OCI-LY1 (cell line): ENCODE data around the gene NUDT17.

ENCODE experiments used
- EZH2 ChIP-seq: fragments of 200-600 bp; sonication (generic), shearing (Covaris generic); IDR thresholded peaks from 2 replicates; pipeline ENCODE4 v1.8.0; 2017; ENCODE audit warnings: borderline replicate concordance, mixed run types, mild to moderate bottlenecking, antibody characterized with exemption, low read length, moderate library complexity, mixed read lengths
- TF ChIP-seq, protein P1 (sequence below): fragments of 200-600 bp; sonication (generic), shearing (Covaris generic); IDR thresholded peaks from 2 replicates; pipeline ENCODE4 v1.5.1; 2017; ENCODE audit warnings: mild to moderate bottlenecking, antibody characterized with exemption, low read length, moderate library complexity, mixed read lengths

DNA sequence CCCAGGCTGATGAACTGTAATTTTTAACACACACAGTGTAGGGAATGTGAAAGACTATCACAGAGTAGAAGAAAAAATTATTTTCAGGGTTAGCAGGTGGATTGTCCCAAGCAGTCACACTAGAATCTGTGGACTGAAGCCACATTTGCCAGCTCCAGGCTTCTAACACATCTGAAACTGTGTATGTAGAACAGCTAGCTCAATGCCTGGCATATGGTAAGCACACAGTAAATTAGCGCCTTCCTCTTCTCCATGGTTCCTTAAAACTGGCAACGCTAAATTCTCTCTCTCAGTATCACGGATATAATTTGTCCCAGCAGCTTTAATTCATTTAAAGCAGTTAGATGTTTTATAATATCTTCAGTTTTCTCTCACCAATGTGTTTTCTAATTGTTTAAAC lies 2.4 kb upstream of the NUDT17 start:
- TF ChIP-seq, protein P1, sequence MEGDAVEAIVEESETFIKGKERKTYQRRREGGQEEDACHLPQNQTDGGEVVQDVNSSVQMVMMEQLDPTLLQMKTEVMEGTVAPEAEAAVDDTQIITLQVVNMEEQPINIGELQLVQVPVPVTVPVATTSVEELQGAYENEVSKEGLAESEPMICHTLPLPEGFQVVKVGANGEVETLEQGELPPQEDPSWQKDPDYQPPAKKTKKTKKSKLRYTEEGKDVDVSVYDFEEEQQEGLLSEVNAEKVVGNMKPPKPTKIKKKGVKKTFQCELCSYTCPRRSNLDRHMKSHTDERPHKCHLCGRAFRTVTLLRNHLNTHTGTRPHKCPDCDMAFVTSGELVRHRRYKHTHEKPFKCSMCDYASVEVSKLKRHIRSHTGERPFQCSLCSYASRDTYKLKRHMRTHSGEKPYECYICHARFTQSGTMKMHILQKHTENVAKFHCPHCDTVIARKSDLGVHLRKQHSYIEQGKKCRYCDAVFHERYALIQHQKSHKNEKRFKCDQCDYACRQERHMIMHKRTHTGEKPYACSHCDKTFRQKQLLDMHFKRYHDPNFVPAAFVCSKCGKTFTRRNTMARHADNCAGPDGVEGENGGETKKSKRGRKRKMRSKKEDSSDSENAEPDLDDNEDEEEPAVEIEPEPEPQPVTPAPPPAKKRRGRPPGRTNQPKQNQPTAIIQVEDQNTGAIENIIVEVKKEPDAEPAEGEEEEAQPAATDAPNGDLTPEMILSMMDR: no peak
- TF ChIP-seq EZH2: no peak
